Activated naive CD4-positive, alpha-beta T cell treated with anti-CD3 and anti-CD28 coated beads, Interleukin-2, amount 10 ng/mL, durations not matched to agents 7 days and 5 days (primary cell): ENCODE measurements around the gene ZNF574.
A peak's percentile ranks its signal among the peaks of the same experiment; 100 is the strongest.

Source experiments
- CTCF ChIA-PET: fragments of 350-600 bp; sonication (Branson Sonifier 250); formaldehyde crosslinking; loops from one replicate; lab custom pipeline; 2021; ENCODE audit warnings: antibody characterized with exemption; lab: Charles Lee
- DNase-seq: peaks from one replicate; pipeline ENCODE4 v3.0.0-alpha.2; 2020
- H3K27ac Mint-ChIP-seq: one replicate; pipeline ENCODE4 v1.8.0; 2021; ENCODE audit warnings: mild to moderate bottlenecking, moderate library complexity, mixed read lengths
- H3K27me3 Mint-ChIP-seq: one replicate; pipeline ENCODE4 v1.8.0; 2021; ENCODE audit warnings: mild to moderate bottlenecking, mixed read lengths
- H3K36me3 Mint-ChIP-seq: one replicate; pipeline ENCODE4 v1.8.0; 2021; ENCODE audit warnings: mixed read lengths
- H3K4me1 Mint-ChIP-seq: one replicate; pipeline ENCODE4 v1.8.0; 2021; ENCODE audit warnings: mixed read lengths
- H3K4me3 Mint-ChIP-seq: one replicate; pipeline ENCODE4 v1.8.0; 2021; ENCODE audit warnings: mild to moderate bottlenecking, moderate library complexity, mixed read lengths
- H3K9me3 Mint-ChIP-seq: one replicate; pipeline ENCODE4 v1.8.0; 2021; ENCODE audit warnings: mixed read lengths

The ZNF574 gene

GRCh38 chr19:42067315-42067888 lies 8.6 kb upstream of the ZNF574 start:
- CTCF ChIA-PET: interaction anchor here (0.6 kb wide), 1 partner anchor 918 kb away, joined by 3 read pairs; no protein-coding TSS in a partner anchor
- Mint-ChIP-seq H3K4me3 (no peak overlapping the region), H3K27me3 (peaks cover 9% of the 10 kb centered on the region), H3K36me3 (no peaks in the 10 kb centered on the region), H3K4me1 (no peaks in the 10 kb centered on the region), H3K9me3 (no peaks in the 10 kb centered on the region), H3K27ac (no peak overlapping the region)
- no peak for DNase-seq

DNA sequence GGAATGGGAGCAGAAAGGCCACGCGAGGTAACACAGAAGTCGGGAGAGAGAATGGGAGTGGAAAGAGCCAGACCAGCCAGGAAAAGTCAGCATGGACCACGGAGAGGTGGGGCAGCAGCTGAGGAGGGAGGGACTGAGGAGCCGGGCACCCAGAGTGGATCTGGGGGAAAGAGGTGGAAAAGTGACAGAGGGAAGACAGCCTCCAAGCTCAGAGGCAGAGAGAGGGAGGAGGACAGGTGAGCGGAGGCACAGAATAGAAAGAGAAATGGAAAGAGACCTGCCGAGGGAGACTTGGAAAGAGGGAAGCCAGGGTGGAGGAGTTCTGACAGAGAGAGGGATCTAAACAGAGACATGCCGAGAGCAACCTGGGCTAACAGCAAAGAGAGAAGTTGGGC lies 7.6 kb upstream of the ZNF574 start:
- CTCF ChIA-PET: no interaction called here
- Mint-ChIP-seq H3K4me1 (no peaks in the 10 kb centered on the region), H3K4me3 (no peak overlapping the region), H3K9me3 (no peaks in the 10 kb centered on the region), H3K27ac (no peak overlapping the region), H3K27me3 (peaks cover 1% of the 10 kb centered on the region), H3K36me3 (no peaks in the 10 kb centered on the region)
- no peak for DNase-seq

- Mint-ChIP-seq H3K36me3 (no peaks in the 10 kb centered on the region), H3K9me3 (no peaks in the 10 kb centered on the region), H3K4me3 (no peak overlapping the region), H3K4me1 (no peaks in the 10 kb centered on the region), H3K27me3 (no peaks in the 10 kb centered on the region), H3K27ac (no peak overlapping the region)
- no peak for DNase-seq
- CTCF ChIA-PET: no interaction called here
These were observed 7.0 kb upstream of the ZNF574 start for GRCh38 chr19:42068756-42069571.

DNA sequence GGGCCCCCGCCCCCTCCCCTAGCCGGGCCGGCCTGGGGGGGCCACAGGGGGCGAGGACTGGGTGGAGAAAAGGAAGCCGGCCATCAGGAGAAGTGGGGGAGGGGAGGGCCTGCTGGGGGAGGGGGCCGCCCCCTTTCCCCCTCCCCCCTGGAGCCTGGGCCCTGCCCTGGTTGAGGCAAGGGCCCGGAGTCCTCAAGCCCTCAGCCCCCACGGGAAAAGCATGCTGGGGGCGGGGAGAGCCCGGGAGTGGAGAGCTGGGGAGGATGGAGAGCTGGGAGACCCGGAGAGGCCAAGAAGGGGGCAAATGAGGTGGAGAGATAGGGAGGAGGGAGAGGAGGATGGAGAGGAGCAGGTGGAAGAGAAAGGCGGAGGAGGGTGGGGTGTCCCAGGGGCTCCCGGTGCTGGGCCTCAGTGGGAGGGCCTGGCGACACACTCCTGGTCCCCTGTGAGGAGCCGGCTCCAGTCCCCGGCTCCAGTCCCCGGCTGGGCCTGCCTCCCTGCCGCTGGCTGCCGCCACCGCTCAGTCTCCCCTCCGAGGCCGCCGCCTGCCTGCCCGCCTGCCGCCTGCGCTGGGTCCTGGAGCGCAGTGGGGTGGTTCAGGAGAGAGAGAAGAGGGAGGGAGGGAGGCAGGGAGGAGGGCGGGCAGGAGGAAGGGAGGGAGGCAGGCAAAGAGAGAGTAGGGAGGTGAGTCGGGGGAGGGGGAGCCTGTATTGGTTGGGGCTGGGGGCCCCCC lies 6.2 kb upstream of the ZNF574 start, which contains the start of gene GRIK5:
GRIK5 (minus strand) TSS at position 588 of the 733 bp plus-strand sequence. CDS start 4,436 bp downstream, outside the sequence.
- DNase-seq: no peak
- Mint-ChIP-seq H3K4me3 (no peak within 1 kb of the TSS), H3K27ac (no peak within 1 kb of the TSS), H3K27me3 (no peaks in the 10 kb centered on the region), H3K4me1 (peaks cover 5% of the 10 kb centered on the region), H3K9me3 (no peaks in the 10 kb centered on the region), H3K36me3 (no peaks in the 10 kb centered on the region)
- CTCF ChIA-PET: no interaction called here

DNA sequence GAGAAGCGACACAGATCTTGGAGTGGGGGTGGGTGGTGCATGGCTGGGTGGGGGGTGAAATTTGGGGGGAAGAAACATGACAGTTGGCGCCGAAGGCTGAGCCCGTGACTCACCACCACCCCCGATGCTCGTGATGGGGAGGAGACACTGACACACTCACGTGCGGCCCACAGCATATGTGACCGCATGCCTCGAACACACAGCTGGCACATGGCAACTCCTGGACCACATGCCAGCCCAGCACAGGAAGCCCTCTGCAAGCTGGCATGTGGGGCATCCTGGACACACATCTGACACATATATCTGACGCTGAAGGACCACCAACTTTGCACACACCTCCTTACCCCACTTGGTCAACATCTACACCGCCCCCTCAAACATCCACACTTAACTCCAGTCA lies 4.7 kb upstream of the ZNF574 start:
- CTCF ChIA-PET: no interaction called here
- Mint-ChIP-seq H3K4me3 (no peak overlapping the region), H3K9me3 (no peaks in the 10 kb centered on the region), H3K27me3 (peaks cover 5% of the 10 kb centered on the region), H3K4me1 (peaks cover 15% of the 10 kb centered on the region), H3K27ac (no peak overlapping the region), H3K36me3 (peaks cover 2% of the 10 kb centered on the region)
- DNase-seq: no peak

DNA sequence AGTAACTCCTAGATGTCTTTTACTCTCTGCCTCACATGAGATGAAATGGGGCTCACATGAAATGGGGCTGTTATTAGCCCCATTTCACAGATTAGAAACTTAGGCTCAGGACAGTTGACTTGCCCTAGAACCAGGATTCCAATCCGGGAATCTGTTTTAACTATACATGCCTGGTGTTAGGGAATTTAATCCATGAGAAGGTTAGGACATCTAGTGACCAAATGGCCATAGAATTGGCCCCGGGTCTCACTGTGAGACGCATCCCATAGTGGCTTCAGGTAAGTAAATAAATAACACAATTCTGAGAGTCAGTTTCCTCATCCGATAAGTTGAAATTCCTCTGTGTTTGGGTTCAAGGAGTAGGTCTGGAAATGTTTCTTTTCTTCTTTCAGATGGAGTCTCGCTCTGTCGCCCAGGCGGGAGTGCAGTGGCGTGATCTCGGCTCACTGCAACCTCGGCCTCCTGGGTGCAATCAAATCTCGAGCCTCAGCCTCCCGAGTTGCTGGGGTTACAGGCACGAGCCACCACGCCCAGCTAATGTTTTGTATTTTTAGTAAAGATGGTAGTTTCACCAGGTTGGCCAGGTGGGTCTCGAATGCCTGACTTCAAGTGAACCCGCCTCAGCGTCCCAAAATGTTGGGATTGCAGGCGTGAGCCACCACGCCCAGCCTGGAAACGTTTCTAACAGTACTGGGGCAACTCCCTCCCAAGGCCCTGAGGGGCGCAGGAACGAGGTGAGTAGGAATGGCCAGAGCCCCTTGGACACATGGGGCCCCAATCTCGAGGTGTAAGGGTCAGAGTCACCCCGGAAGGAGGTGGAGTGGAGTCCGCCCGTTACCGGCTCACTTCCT lies 1.2 kb upstream of the ZNF574 start:
- peaks cover 5% of the 10 kb centered on the region for H3K27me3 Mint-ChIP-seq
- peaks cover 36% of the 10 kb centered on the region for H3K4me1 Mint-ChIP-seq
- peak overlapping the region; percentile 94 for H3K4me3 Mint-ChIP-seq
- peak overlapping the region; percentile 95 for H3K27ac Mint-ChIP-seq
- H3K36me3 Mint-ChIP-seq: peaks cover 22% of the 10 kb centered on the region
- peak; percentile 41 for DNase-seq
- CTCF ChIA-PET: interaction anchor here (0.6 kb wide), 1 partner anchor 319 kb away, joined by 3 read pairs; no protein-coding TSS in a partner anchor
- H3K9me3 Mint-ChIP-seq: no peaks in the 10 kb centered on the region

DNA sequence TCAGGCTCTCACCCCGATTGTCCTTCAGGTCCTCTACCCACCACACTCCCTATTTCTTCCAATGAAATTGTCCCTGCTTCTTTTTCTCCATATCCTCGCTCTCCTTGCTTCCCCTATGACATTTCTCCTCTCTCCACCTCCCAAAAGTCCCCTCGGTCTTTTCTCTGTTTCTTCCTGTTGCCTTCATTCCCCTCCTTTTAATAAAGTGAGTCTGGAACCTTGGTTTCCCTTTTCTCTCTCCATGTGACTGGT lies 676 bp upstream of the ZNF574 start:
- no peaks in the 10 kb centered on the region for H3K9me3 Mint-ChIP-seq
- peak overlapping the region; percentile 95 for H3K27ac Mint-ChIP-seq
- peaks cover 36% of the 10 kb centered on the region for H3K4me1 Mint-ChIP-seq
- peak overlapping the region; percentile 94 for H3K4me3 Mint-ChIP-seq
- CTCF ChIA-PET: no interaction called here
- H3K27me3 Mint-ChIP-seq: peaks cover 5% of the 10 kb centered on the region
- no peak for DNase-seq
- peaks cover 26% of the 10 kb centered on the region for H3K36me3 Mint-ChIP-seq

GRCh38 chr19:42076380-42076944 lies 496 bp downstream of the ZNF574 start:
- CTCF ChIA-PET: interaction anchor here (1.5 kb wide), 1 partner anchor 42 kb away, joined by 5 read pairs; no protein-coding TSS in a partner anchor
- Mint-ChIP-seq H3K9me3 (no peaks in the 10 kb centered on the region), H3K27ac (peak overlapping the region; percentile 83), H3K4me1 (peaks cover 36% of the 10 kb centered on the region), H3K4me3 (peak overlapping the region; percentile 82), H3K36me3 (peaks cover 31% of the 10 kb centered on the region), H3K27me3 (peaks cover 5% of the 10 kb centered on the region)
- peak; percentile 68 for DNase-seq

- Mint-ChIP-seq H3K36me3 (peaks cover 36% of the 10 kb centered on the region), H3K4me1 (peaks cover 39% of the 10 kb centered on the region), H3K9me3 (no peaks in the 10 kb centered on the region), H3K27me3 (peaks cover 5% of the 10 kb centered on the region), H3K27ac (no peak overlapping the region), H3K4me3 (peak overlapping the region; percentile 82)
- CTCF ChIA-PET: no interaction called here
- DNase-seq: no peak
These were observed 2.1 kb downstream of the ZNF574 start for GRCh38 chr19:42078058-42078457.

DNA sequence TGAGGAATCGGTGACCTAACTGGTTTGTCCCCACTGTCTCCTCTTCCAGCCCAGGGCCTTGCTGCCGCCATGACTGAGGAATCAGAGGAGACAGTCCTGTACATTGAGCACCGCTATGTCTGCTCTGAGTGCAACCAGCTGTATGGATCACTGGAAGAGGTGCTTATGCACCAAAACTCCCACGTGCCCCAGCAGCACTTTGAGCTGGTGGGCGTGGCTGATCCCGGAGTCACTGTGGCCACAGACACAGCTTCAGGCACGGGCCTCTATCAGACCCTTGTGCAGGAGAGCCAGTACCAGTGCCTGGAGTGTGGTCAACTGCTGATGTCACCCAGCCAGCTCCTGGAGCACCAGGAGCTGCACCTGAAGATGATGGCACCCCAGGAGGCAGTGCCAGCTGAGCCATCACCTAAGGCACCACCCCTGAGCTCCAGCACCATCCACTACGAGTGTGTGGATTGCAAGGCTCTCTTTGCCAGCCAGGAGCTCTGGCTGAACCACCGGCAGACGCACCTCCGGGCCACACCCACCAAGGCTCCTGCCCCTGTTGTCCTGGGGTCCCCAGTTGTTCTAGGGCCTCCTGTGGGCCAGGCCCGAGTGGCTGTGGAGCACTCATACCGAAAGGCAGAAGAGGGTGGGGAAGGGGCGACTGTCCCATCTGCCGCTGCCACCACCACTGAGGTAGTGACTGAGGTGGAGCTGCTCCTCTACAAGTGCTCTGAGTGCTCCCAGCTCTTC lies 2.7 kb downstream of the ZNF574 start:
- Mint-ChIP-seq H3K27me3 (peaks cover 5% of the 10 kb centered on the region), H3K36me3 (peaks cover 36% of the 10 kb centered on the region), H3K4me3 (peak overlapping the region; percentile 3), H3K9me3 (no peaks in the 10 kb centered on the region), H3K27ac (no peak overlapping the region), H3K4me1 (peaks cover 39% of the 10 kb centered on the region)
- CTCF ChIA-PET: interaction anchor here (1.5 kb wide), 1 partner anchor 30 kb away, joined by 4 read pairs; no protein-coding TSS in a partner anchor
- DNase-seq: no peak

- Mint-ChIP-seq H3K27ac (no peak overlapping the region), H3K4me1 (peaks cover 39% of the 10 kb centered on the region), H3K27me3 (peaks cover 5% of the 10 kb centered on the region), H3K36me3 (peaks cover 36% of the 10 kb centered on the region), H3K4me3 (no peak overlapping the region), H3K9me3 (no peaks in the 10 kb centered on the region)
- CTCF ChIA-PET: interaction anchor here (1.5 kb wide), 1 partner anchor 30 kb away, joined by 4 read pairs; no protein-coding TSS in a partner anchor
- no peak for DNase-seq
These were observed 3.3 kb downstream of the ZNF574 start for GRCh38 chr19:42079276-42079669.

GRCh38 chr19:42079886-42080763 lies 4.2 kb downstream of the ZNF574 start:
- Mint-ChIP-seq H3K27me3 (peaks cover 5% of the 10 kb centered on the region), H3K4me1 (peaks cover 32% of the 10 kb centered on the region), H3K9me3 (no peaks in the 10 kb centered on the region), H3K36me3 (peaks cover 36% of the 10 kb centered on the region), H3K4me3 (no peak overlapping the region), H3K27ac (no peak overlapping the region)
- CTCF ChIA-PET: interaction anchor here (1.5 kb wide), 1 partner anchor 29 kb away, joined by 4 read pairs; no protein-coding TSS in a partner anchor
- DNase-seq: no peak
